Transverse colon (tissue), 4 donors: Measurements from ENCODE around the gene MCM9. TPM values are rescaled to one million over a fixed set of nuclear protein-coding genes. Genes with fewer than 3 reads are reported as not detected.

Source experiments
- DNase-seq: peaks from one replicate; pipeline ENCODE4 v3.0.0-alpha.2; 2019
- H3K27ac ChIP-seq, 4 donors: fragments of 200-600 bp; sonication (generic); 2 replicates each; pipeline ENCODE4 v1.5.1; 2016 to 2018; ENCODE audit warnings: inconsistent platforms in 4 of 4
- H3K27me3 ChIP-seq: fragments of 200-600 bp; sonication (generic); 2 replicates; pipeline ENCODE4 v1.5.1; 2017; ENCODE audit warnings: inconsistent platforms
- H3K36me3 ChIP-seq, 4 donors: fragments of 200-600 bp; sonication (generic); 2 replicates each; pipeline ENCODE4 v1.5.1; 2017 to 2019; ENCODE audit warnings: inconsistent platforms in 4 of 4
- H3K4me1 ChIP-seq, 4 donors: fragments of 200-600 bp; sonication (generic); 2 replicates each; pipeline ENCODE4 v1.5.1; 2017 to 2020; ENCODE audit warnings: inconsistent platforms in 4 of 4
- H3K4me3 ChIP-seq, 4 donors: fragments of 200-600 bp; sonication (generic); 1 replicate in 1 of 4; 2 replicates in 3 of 4; pipeline versions ENCODE4 v1.5.1 to v1.6.1; 2017 to 2019; ENCODE audit warnings: inconsistent platforms in 4 of 4
- H3K9me3 ChIP-seq, 2 donors: fragments of 200-600 bp; sonication (generic); 2 replicates each; pipeline ENCODE4 v1.5.1; 2017 to 2019; ENCODE audit warnings: inconsistent platforms in 2 of 2
- CTCF ChIP-seq, 5 experiments: fragments of 200-600 bp in 3 of 5; fragments of 450-650 bp in 2 of 5; sonication (generic) in 3 of 5; IDR thresholded peaks; 1 replicate in 2 of 5; 2 replicates in 3 of 5; pipeline ENCODE4 v1.5.1; 2016 to 2017; ENCODE audit warnings: antibody characterized with exemption in 5 of 5, inconsistent platforms in 3 of 5, mild to moderate bottlenecking in 2 of 5, moderate library complexity in 1 of 5
- EP300 ChIP-seq: sonication (generic); formaldehyde crosslinking; IDR thresholded peaks from one replicate; pipeline ENCODE4 v1.6.1; 2017; ENCODE audit warnings: antibody characterized with exemption, low read depth
- POLR2A ChIP-seq: fragments of 450-650 bp; IDR thresholded peaks from one replicate; pipeline ENCODE4 v1.6.1; 2016; ENCODE audit warnings: antibody characterized with exemption, mild to moderate bottlenecking, moderate library complexity
- POLR2AphosphoS5 ChIP-seq, 3 donors: sonication (generic); formaldehyde crosslinking; IDR thresholded peaks; one replicate each; pipeline ENCODE4 v1.6.1; 2016; ENCODE audit warnings: antibody characterized with exemption in 3 of 3
- WGBS, 2 donors: methylation state at CpG; one replicate each; pipeline ENCODE4 v1.1.5; 2018; ENCODE audit warnings: low coverage in 1 of 2; 5-methylcytosine and 5-hydroxymethylcytosine counted together
- in situ Hi-C, 4 donors: fragments of 200-750 bp; cut with MboI; loops; one replicate each; pipeline versions ENCODE4 v1.15.0 to v1.15.1; 2017; ENCODE audit warnings: low sequenced_read_pairs in 3 of 4, low pct_ligation_motif_present in 1 of 4, low pct_unique_long_range_greater_than_20kb in 1 of 4
- intact Hi-C: fragments of 100-400 bp; cut with DNase I; formaldehyde crosslinking; loops from one replicate; pipeline ENCODE4 v1.15.1; 2023; ENCODE audit warnings: low total_unique reads
- total RNA-seq, 4 donors: library from RNA; depleted of rRNA; stranded (reverse); fragments of >200 nt; gene quantifications; one replicate each; pipeline ENCODE4 v1.1.0, GENCODE V29; 2016

The MCM9 gene
- total RNA-seq, 4 donors from 2014 or later, result 5.2 to 27.6 (median 19.0) TPM

- Histone ChIP-seq H3K4me1 (peaks cover 0 to 17% (median 10%) of the 10 kb centered on the region in 4 donors), H3K27ac (no peak overlapping the region), H3K36me3 (no peaks in the 10 kb centered on the region), H3K9me3 (peaks cover 0 to 3% of the 10 kb centered on the region in 2 donors), H3K4me3 (no peak overlapping the region), H3K27me3 (no peaks in the 10 kb centered on the region)
- TF ChIP-seq POLR2AphosphoS5 (IDR thresholded peaks at IDR 0.05) (no peak), POLR2A (no peak), CTCF (IDR thresholded peaks at IDR 0.05) (no peak), EP300 (no peak)
- DNase-seq, result no peak
- in situ Hi-C loops (no loop called here), intact Hi-C loops (no loop called here)
- WGBS, 2 donors, result 0 to 30% methylated on average over 1 to 2 of the region's 2 CpGs
Measured at GRCh38 chr6:118865100-118865391, 69.9 kb downstream of the MCM9 start.

- Histone ChIP-seq H3K4me3 (no peak overlapping the region), H3K4me1 (peaks cover 0 to 17% (median 10%) of the 10 kb centered on the region in 4 donors), H3K27ac (no peak overlapping the region), H3K27me3 (no peaks in the 10 kb centered on the region), H3K36me3 (no peaks in the 10 kb centered on the region), H3K9me3 (no peaks in the 10 kb centered on the region)
- 49 to 55% methylated on average over 6 to 7 of the region's 7 CpGs for WGBS, 2 donors
- no peak for TF ChIP-seq EP300
- TF ChIP-seq POLR2AphosphoS5 (IDR thresholded peaks at IDR 0.05), result no peak
- no peak for TF ChIP-seq CTCF (IDR thresholded peaks at IDR 0.05)
- no peak for TF ChIP-seq POLR2A
- intact Hi-C loops (no loop called here), in situ Hi-C loops (no loop called here)
- no peak for DNase-seq
Measured at GRCh38 chr6:118864341-118865099, 70.4 kb downstream of the MCM9 start.

- in situ Hi-C loops (no loop called here), intact Hi-C loops (no loop called here)
- WGBS, 2 donors, result 95% methylated on average over 4 of the region's 4 CpGs; no CpG with 5 or more reads in 1 of the 2 donors
- no peak for DNase-seq
- H3K4me3 ChIP-seq, result no peak overlapping the region
- H3K9me3 ChIP-seq, result no peaks in the 10 kb centered on the region
- TF ChIP-seq EP300, result no peak
- no peak for TF ChIP-seq POLR2A
- no peak for TF ChIP-seq CTCF (IDR thresholded peaks at IDR 0.05)
- TF ChIP-seq POLR2AphosphoS5 (IDR thresholded peaks at IDR 0.05), result no peak
- H3K36me3 ChIP-seq, result no peaks in the 10 kb centered on the region
- H3K27ac ChIP-seq, result no peak overlapping the region
- H3K4me1 ChIP-seq, result peaks cover 0 to 17% (median 10%) of the 10 kb centered on the region in 4 donors
- no peaks in the 10 kb centered on the region for H3K27me3 ChIP-seq
Measured at GRCh38 chr6:118862443-118862842, 72.5 kb downstream of the MCM9 start.

GRCh38 chr6:118860880-118861279, 74.1 kb downstream of the MCM9 start:
- WGBS, 2 donors, result 93% methylated on average over 10 of the region's 10 CpGs; no CpG with 5 or more reads in 1 of the 2 donors
- intact Hi-C loops (no loop called here), in situ Hi-C loops (no loop called here)
- H3K27ac ChIP-seq, result no peak overlapping the region
- H3K36me3 ChIP-seq, result no peaks in the 10 kb centered on the region
- H3K4me3 ChIP-seq, result no peak overlapping the region
- H3K9me3 ChIP-seq, result no peaks in the 10 kb centered on the region
- no peak for TF ChIP-seq CTCF (IDR thresholded peaks at IDR 0.05)
- TF ChIP-seq POLR2AphosphoS5 (IDR thresholded peaks at IDR 0.05), result no peak
- peaks cover 0 to 17% (median 10%) of the 10 kb centered on the region in 4 donors for H3K4me1 ChIP-seq
- no peak for DNase-seq
- H3K27me3 ChIP-seq, result no peaks in the 10 kb centered on the region
